K562 (cell line): ENCODE results near the gene IFNGR1. TPM values are rescaled to one million over a fixed set of nuclear protein-coding genes. Genes with fewer than 3 reads are reported as not detected.

Experiments used
- ASH1L ChIP-seq: fragments of 450-650 bp; IDR thresholded peaks from 2 replicates; pipeline ENCODE4 v1.6.1; 2018; ENCODE audit warnings: borderline replicate concordance, mild to moderate bottlenecking, low read depth; ENCODE audit not compliant: partially characterized antibody
- COPS2 ChIP-seq: fragments of 450-650 bp; conservative IDR thresholded peaks from 2 replicates; pipeline ENCODE4 v1.6.1; 2016; ENCODE audit warnings: mild to moderate bottlenecking, moderate library complexity
- CXXC5 ChIP-seq: fragments of 250-450 bp; sonication (Bioruptor Pico); IDR thresholded peaks from 2 replicates; pipeline ENCODE4 v1.8.0; 2022; ENCODE audit warnings: inconsistent platforms, mild to moderate bottlenecking, moderate library complexity
- HOXB6 ChIP-seq: fragments of 250-450 bp; sonication (Bioruptor Pico); IDR thresholded peaks from 2 replicates; pipeline ENCODE4 v1.5.1; 2022; ENCODE audit warnings: mild to moderate bottlenecking, borderline replicate concordance
- HSF4 ChIP-seq: fragments of 250-450 bp; sonication (Bioruptor Pico); IDR thresholded peaks from 2 replicates; pipeline ENCODE4 v2.1.2; 2022; ENCODE audit warnings: mild to moderate bottlenecking, moderate library complexity, borderline replicate concordance
- KDM4B ChIP-seq, 2 experiments: fragments of 450-650 bp in 1 of 2; sonication (generic) in 1 of 2; IDR thresholded peaks; 2 replicates each; pipeline ENCODE4 v1.6.1; 2016 to 2017; ENCODE audit warnings: borderline replicate concordance in 2 of 2, antibody characterized with exemption in 1 of 2, low read depth in 1 of 2, mild to moderate bottlenecking in 1 of 2
- NCOA4 ChIP-seq: fragments of 450-650 bp; IDR thresholded peaks from 2 replicates; pipeline ENCODE4 v1.6.1; 2018; ENCODE audit warnings: mild to moderate bottlenecking; ENCODE audit not compliant: partially characterized antibody
- NELFE ChIP-seq: IDR thresholded peaks from 2 replicates; pipeline ENCODE4 v1.6.1; 2011; ENCODE audit warnings: mild to moderate bottlenecking; ENCODE audit not compliant: insufficient read depth, insufficient read length
- RCOR1 ChIP-seq, 2 experiments: IDR thresholded peaks; 2 replicates each; pipeline ENCODE4 v1.6.1; 2012; ENCODE audit warnings: low read depth in 2 of 2, low read length in 2 of 2, borderline replicate concordance in 1 of 2, improper control_type of control experiment in 1 of 2
- SRSF3 ChIP-seq: fragments of 200-400 bp; formaldehyde crosslinking; IDR thresholded peaks from 2 replicates; pipeline ENCODE4 v1.6.1; 2016; ENCODE audit warnings: mild to moderate bottlenecking, low read length, moderate library complexity; ENCODE audit not compliant: insufficient read depth
- TEAD1 ChIP-seq, 2 experiments: fragments of 450-650 bp in 1 of 2; sonication (generic) in 1 of 2; formaldehyde crosslinking; IDR thresholded peaks; 2 replicates each; pipeline versions ENCODE4 v1.4.0 to v1.8.0; 2020 to 2022; ENCODE audit warnings: mild to moderate bottlenecking in 2 of 2, missing genetic modification reagents in 1 of 2
- TRIM24 ChIP-seq, 2 experiments: fragments of 450-650 bp; IDR thresholded peaks; 2 replicates each; pipeline ENCODE4 v1.6.1; 2016
- ZNF197 ChIP-seq: fragments of 200-800 bp; sonication (Bioruptor generic); IDR thresholded peaks from 2 replicates; pipeline ENCODE4 v1.6.1; 2016; ENCODE audit warnings: low read depth, missing genetic modification characterization, missing compliant biosample characterization
- ZSCAN32 ChIP-seq: fragments of 450-650 bp; formaldehyde crosslinking; IDR thresholded peaks from 2 replicates; pipeline ENCODE4 v1.4.0; 2020; ENCODE audit warnings: mild to moderate bottlenecking, moderate library complexity
- polyA plus RNA-seq, 8 experiments: library from polyadenylated mRNA; depleted of rRNA in 4 of 8; stranded (reverse) in 5 of 8; unstranded in 3 of 8; fragments of >200 nt; fragmentation: Nextera tagmentation in 2 of 8; fragmentation: Illumina TruSeq in 1 of 8; extraction: Ambion mirVana in 2 of 8; extraction: Trizol in 1 of 8; gene quantifications; 2 replicates each; pipeline versions ENCODE4 v1.2.1 to v1.2.3, GENCODE V29; 2011 to 2014; ENCODE audit warnings: inconsistent platforms in 1 of 8, missing spikeins in 1 of 8
- total RNA-seq, 7 experiments: library from RNA; depleted of rRNA in 6 of 7; stranded (reverse); fragments of >200 nt in 6 of 7; fragmentation: Illumina TruSeq in 2 of 7; extraction: Trizol in 2 of 7; gene quantifications; 2 replicates each; pipeline versions ENCODE4 v1.2.1 to v1.2.3, GENCODE V29; 2011 to 2021; ENCODE audit warnings: low replicate concordance in 1 of 7
- TF ChIP-seq, protein P1 (sequence below), 3 experiments: fragments of 200-800 bp in 1 of 3; fragments of 250-450 bp in 1 of 3; fragments of 450-650 bp in 1 of 3; sonication (Bioruptor Pico) in 1 of 3; sonication (Bioruptor generic) in 1 of 3; formaldehyde crosslinking in 1 of 3; IDR thresholded peaks; 2 replicates each; pipeline versions ENCODE4 v1.6.1 to v1.8.0; 2016 to 2022; ENCODE audit warnings: mild to moderate bottlenecking in 2 of 3, missing genetic modification characterization in 2 of 3, missing compliant biosample characterization in 1 of 3, moderate library complexity in 1 of 3
- TF ChIP-seq, protein P2 (sequence below): fragments of 250-450 bp; sonication (Bioruptor Pico); IDR thresholded peaks from 2 replicates; pipeline ENCODE4 v1.8.0; 2022; ENCODE audit warnings: inconsistent platforms
- TF ChIP-seq, protein P3 (sequence below): fragments of 450-650 bp; IDR thresholded peaks from 2 replicates; pipeline ENCODE4 v1.6.1; 2018; ENCODE audit not compliant: partially characterized antibody

The IFNGR1 gene
- total and polyA plus RNA-seq, 9 of the 15 experiments (the other 6 are each of a cell fraction or from before 2014, with no cell fraction given), result 14.7 to 47.0 (median 26.7) TPM

DNA sequence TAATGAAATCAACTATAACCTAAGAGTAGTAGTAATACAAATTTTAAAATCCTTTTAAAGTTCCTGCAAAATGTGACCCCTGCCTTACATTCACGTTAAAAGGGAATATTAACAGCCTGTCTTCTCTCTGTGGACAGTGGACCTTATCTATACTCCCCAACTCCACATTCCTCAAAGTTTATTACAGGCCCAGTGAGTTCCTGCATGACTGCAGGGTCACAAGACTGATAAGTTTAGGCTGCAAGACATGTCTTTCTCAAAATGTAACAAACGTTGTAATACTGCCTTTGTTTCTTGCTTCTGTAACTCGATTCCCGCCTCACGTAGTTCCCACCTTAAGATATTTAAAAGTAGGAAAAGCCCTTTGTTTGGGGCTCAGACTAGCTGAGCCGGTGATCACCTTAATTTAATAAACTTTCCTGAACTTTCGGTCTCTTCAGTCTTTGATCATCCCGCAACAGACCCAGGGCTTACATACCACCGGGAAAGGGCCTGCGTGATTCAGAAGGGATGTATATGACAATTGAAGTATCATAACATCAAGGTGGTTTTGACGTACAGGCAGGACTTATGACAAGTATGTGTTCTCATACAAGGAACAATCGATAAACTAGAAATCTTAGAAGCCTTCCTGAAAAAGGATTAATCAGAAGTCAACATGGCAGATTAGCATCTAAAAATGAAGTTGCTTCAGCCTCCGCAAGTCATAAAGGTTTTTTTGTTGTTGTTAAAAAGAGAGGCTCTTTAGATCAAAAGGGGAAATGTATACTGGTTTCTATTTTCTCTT is 48.7 kb downstream of the IFNGR1 start (continued):
- TF ChIP-seq HOXB6 (no peak; the same call in 1 of the 2 replicates), NCOA4 (no peak), RCOR1 (IDR thresholded peaks at IDR 0.05; ENCODE audit: borderline replicate concordance in 1 of 2, low read depth in 2 of 2, low read length in 2 of 2) (peak in 1 of 2 experiments; percentile 39; a peak in 1 of 4 replicates), CXXC5 (CRISPR knock-in tag) (peak; percentile 56), NELFE (no peak), ZNF197 (CRISPR knock-in tag) (peak; percentile 58; the same call in 1 of the 2 replicates), ASH1L (no peak), SRSF3 (no peak), HSF4 (peak; percentile 90; the same call in 1 of the 2 replicates), ZSCAN32 (CRISPR knock-in tag) (no peak), TRIM24 (IDR thresholded peaks at IDR 0.05) (peak; percentile 49 to 59; a peak in 3 of 4 replicates), KDM4B (IDR thresholded peaks at IDR 0.05; ENCODE audit: borderline replicate concordance in 2 of 2, low read depth in 1 of 2) (no peak), COPS2 (no peak), TEAD1 (CRISPR knock-in tag; IDR thresholded peaks at IDR 0.05) (peak in 1 of 2 experiments; percentile 96; a peak in 2 of 4 replicates)
- TF ChIP-seq, protein P1, sequence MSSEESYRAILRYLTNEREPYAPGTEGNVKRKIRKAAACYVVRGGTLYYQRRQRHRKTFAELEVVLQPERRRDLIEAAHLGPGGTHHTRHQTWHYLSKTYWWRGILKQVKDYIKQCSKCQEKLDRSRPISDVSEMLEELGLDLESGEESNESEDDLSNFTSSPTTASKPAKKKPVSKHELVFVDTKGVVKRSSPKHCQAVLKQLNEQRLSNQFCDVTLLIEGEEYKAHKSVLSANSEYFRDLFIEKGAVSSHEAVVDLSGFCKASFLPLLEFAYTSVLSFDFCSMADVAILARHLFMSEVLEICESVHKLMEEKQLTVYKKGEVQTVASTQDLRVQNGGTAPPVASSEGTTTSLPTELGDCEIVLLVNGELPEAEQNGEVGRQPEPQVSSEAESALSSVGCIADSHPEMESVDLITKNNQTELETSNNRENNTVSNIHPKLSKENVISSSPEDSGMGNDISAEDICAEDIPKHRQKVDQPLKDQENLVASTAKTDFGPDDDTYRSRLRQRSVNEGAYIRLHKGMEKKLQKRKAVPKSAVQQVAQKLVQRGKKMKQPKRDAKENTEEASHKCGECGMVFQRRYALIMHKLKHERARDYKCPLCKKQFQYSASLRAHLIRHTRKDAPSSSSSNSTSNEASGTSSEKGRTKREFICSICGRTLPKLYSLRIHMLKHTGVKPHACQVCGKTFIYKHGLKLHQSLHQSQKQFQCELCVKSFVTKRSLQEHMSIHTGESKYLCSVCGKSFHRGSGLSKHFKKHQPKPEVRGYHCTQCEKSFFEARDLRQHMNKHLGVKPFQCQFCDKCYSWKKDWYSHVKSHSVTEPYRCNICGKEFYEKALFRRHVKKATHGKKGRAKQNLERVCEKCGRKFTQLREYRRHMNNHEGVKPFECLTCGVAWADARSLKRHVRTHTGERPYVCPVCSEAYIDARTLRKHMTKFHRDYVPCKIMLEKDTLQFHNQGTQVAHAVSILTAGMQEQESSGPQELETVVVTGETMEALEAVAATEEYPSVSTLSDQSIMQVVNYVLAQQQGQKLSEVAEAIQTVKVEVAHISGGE (CRISPR knock-in tag; IDR thresholded peaks at IDR 0.05), result peak in 1 of 3 experiments; percentile 55; a peak in 2 of 6 replicates
- TF ChIP-seq, protein P2, sequence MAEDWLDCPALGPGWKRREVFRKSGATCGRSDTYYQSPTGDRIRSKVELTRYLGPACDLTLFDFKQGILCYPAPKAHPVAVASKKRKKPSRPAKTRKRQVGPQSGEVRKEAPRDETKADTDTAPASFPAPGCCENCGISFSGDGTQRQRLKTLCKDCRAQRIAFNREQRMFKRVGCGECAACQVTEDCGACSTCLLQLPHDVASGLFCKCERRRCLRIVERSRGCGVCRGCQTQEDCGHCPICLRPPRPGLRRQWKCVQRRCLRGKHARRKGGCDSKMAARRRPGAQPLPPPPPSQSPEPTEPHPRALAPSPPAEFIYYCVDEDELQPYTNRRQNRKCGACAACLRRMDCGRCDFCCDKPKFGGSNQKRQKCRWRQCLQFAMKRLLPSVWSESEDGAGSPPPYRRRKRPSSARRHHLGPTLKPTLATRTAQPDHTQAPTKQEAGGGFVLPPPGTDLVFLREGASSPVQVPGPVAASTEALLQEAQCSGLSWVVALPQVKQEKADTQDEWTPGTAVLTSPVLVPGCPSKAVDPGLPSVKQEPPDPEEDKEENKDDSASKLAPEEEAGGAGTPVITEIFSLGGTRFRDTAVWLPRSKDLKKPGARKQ (CRISPR knock-in tag), result no peak
- TF ChIP-seq, protein P3, sequence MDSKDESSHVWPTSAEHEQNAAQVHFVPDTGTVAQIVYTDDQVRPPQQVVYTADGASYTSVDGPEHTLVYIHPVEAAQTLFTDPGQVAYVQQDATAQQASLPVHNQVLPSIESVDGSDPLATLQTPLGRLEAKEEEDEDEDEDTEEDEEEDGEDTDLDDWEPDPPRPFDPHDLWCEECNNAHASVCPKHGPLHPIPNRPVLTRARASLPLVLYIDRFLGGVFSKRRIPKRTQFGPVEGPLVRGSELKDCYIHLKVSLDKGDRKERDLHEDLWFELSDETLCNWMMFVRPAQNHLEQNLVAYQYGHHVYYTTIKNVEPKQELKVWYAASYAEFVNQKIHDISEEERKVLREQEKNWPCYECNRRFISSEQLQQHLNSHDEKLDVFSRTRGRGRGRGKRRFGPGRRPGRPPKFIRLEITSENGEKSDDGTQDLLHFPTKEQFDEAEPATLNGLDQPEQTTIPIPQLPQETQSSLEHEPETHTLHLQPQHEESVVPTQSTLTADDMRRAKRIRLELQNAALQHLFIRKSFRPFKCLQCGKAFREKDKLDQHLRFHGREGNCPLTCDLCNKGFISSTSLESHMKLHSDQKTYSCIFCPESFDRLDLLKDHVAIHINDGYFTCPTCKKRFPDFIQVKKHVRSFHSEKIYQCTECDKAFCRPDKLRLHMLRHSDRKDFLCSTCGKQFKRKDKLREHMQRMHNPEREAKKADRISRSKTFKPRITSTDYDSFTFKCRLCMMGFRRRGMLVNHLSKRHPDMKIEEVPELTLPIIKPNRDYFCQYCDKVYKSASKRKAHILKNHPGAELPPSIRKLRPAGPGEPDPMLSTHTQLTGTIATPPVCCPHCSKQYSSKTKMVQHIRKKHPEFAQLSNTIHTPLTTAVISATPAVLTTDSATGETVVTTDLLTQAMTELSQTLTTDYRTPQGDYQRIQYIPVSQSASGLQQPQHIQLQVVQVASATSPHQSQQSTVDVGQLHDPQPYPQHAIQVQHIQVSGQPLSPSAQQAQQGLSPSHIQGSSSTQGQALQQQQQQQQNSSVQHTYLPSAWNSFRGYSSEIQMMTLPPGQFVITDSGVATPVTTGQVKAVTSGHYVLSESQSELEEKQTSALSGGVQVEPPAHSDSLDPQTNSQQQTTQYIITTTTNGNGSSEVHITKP, result no peak
